Thoracic aorta (tissue), 2 donors: Measurements from ENCODE around the gene PARG. TPM values are rescaled to one million over a fixed set of nuclear protein-coding genes. Genes with fewer than 3 reads are reported as not detected.

Source experiments
- ATAC-seq: fragments of 150-250 bp; one replicate; pipeline ENCODE4 v1.8.0; 2017; ENCODE audit warnings: low read depth; ENCODE audit not compliant: insufficient number of reproducible peaks, low FRiP score
- DNase-seq: peaks from one replicate; pipeline ENCODE4 v3.0.0-alpha.2; 2020; ENCODE audit warnings: low spot score
- H3K27ac ChIP-seq, 2 donors: fragments of 200-600 bp; sonication (generic); 1 replicate in 1 of 2; 2 replicates in 1 of 2; pipeline ENCODE4 v1.5.1; 2016; ENCODE audit warnings: mild to moderate bottlenecking in 2 of 2, moderate library complexity in 2 of 2
- H3K27me3 ChIP-seq: fragments of 200-600 bp; sonication (generic); replicated peaks from 2 replicates; pipeline ENCODE4 v1.6.0; 2016; ENCODE audit warnings: mild to moderate bottlenecking; ENCODE audit not compliant: insufficient read depth
- H3K36me3 ChIP-seq: fragments of 200-600 bp; sonication (generic); one replicate; pipeline ENCODE4 v1.5.1; 2016
- H3K4me1 ChIP-seq, 2 donors: fragments of 200-600 bp; sonication (generic); 1 replicate in 1 of 2; 2 replicates in 1 of 2; pipeline versions ENCODE4 v1.5.1 to v1.6.0; 2016; ENCODE audit warnings: low read depth in 2 of 2, mild to moderate bottlenecking in 1 of 2; ENCODE audit not compliant: control insufficient read depth in 1 of 2
- H3K4me3 ChIP-seq: fragments of 200-600 bp; sonication (generic); 2 replicates; pipeline ENCODE4 v1.5.1; 2016; ENCODE audit warnings: mild to moderate bottlenecking
- H3K9me3 ChIP-seq: fragments of 200-600 bp; sonication (generic); 2 replicates; pipeline ENCODE4 v1.5.1; 2016
- total RNA-seq, 2 donors: library from RNA; depleted of rRNA; stranded (reverse); fragments of >200 nt; gene quantifications; one replicate each; pipeline versions ENCODE4 v1.1.0 to v1.2.3, GENCODE V29; 2016
- TF ChIP-seq, protein P1 (sequence below): fragments of 200-600 bp; sonication (generic); IDR thresholded peaks from one replicate; pipeline ENCODE4 v1.5.1; 2019; ENCODE audit warnings: antibody characterized with exemption

The PARG gene
- total RNA-seq, 2 donors from 2014 or later, result 24.0 to 62.9 TPM

DNA sequence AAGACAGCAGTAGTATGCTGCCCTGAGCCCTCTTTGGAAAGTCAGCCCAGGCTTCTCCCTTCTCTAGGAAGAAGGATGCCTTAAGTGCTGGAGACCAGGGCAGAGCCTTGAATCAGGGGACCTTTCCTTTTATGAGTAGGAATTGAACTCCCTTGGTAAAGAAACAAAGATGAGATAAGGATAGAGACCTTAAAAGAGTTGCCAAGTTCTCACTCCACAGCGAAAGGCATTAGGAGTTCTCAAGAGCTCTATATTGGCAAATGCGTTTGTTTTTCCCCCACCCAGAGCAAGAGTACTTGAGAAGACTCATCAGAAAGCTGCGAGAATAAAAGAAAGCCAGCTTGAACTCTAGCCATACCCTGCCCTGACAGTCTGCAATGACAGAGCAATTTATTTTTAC lies 106.9 kb downstream of the PARG start:
- H3K4me1 ChIP-seq, result no peaks in the 10 kb centered on the region
- H3K4me3 ChIP-seq, result no peak overlapping the region
- no peaks in the 10 kb centered on the region for H3K9me3 ChIP-seq
- no peak overlapping the region for H3K27ac ChIP-seq
- ATAC-seq, result no peak
- peaks cover 2% of the 10 kb centered on the region for H3K36me3 ChIP-seq
- H3K27me3 ChIP-seq, result no peaks in the 10 kb centered on the region
- no peak for DNase-seq
- TF ChIP-seq, protein P1, sequence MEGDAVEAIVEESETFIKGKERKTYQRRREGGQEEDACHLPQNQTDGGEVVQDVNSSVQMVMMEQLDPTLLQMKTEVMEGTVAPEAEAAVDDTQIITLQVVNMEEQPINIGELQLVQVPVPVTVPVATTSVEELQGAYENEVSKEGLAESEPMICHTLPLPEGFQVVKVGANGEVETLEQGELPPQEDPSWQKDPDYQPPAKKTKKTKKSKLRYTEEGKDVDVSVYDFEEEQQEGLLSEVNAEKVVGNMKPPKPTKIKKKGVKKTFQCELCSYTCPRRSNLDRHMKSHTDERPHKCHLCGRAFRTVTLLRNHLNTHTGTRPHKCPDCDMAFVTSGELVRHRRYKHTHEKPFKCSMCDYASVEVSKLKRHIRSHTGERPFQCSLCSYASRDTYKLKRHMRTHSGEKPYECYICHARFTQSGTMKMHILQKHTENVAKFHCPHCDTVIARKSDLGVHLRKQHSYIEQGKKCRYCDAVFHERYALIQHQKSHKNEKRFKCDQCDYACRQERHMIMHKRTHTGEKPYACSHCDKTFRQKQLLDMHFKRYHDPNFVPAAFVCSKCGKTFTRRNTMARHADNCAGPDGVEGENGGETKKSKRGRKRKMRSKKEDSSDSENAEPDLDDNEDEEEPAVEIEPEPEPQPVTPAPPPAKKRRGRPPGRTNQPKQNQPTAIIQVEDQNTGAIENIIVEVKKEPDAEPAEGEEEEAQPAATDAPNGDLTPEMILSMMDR, result no peak

DNA sequence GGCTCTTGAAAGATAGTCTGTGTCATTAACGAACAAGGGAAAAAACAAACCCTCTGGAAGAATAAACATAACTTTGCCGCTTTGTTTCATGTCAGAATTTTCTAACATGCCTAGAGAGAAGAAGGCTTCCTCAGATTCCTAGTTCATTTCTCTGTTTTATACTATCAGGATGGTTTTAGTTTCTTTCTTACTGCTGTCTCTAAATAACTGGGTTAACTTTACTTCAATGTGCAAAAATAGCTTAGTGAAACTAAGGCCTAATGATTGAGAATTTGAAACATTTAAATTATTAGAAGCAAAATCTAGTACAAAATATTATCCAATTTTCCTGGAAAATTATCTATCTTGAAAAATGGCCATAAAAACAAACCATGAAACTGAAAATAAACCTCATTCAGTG lies 107.6 kb downstream of the PARG start:
- ATAC-seq (no peak), DNase-seq (no peak)
- Histone ChIP-seq H3K9me3 (no peaks in the 10 kb centered on the region), H3K27ac (no peak overlapping the region), H3K27me3 (no peaks in the 10 kb centered on the region), H3K4me3 (no peak overlapping the region), H3K36me3 (peaks cover 2% of the 10 kb centered on the region), H3K4me1 (no peaks in the 10 kb centered on the region)
- TF ChIP-seq, protein P1, result no peak

DNA sequence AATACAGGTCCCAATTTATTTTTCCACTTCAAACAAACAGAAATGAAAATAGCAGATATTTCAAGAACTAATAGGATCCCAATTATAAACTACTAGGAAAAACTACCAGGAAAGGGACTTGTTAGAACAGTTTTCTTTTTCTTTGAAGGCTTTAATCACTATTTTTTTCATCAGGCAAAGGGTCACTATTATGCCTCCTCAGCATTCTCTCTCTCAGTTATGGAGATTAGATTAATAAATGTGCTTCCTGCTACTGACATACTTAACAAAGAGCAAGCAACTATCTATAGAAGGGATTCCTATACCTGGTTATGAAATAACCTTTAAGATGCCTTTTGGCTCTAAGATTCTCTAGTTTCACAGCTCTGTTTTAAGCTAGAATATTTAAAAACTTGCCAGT lies 108.7 kb downstream of the PARG start:
- no peaks in the 10 kb centered on the region for H3K27me3 ChIP-seq
- no peaks in the 10 kb centered on the region for H3K36me3 ChIP-seq
- H3K27ac ChIP-seq, result no peak overlapping the region
- H3K9me3 ChIP-seq, result no peaks in the 10 kb centered on the region
- TF ChIP-seq, protein P1, result no peak
- no peaks in the 10 kb centered on the region for H3K4me1 ChIP-seq
- ATAC-seq, result no peak
- H3K4me3 ChIP-seq, result no peak overlapping the region
- no peak for DNase-seq

DNA sequence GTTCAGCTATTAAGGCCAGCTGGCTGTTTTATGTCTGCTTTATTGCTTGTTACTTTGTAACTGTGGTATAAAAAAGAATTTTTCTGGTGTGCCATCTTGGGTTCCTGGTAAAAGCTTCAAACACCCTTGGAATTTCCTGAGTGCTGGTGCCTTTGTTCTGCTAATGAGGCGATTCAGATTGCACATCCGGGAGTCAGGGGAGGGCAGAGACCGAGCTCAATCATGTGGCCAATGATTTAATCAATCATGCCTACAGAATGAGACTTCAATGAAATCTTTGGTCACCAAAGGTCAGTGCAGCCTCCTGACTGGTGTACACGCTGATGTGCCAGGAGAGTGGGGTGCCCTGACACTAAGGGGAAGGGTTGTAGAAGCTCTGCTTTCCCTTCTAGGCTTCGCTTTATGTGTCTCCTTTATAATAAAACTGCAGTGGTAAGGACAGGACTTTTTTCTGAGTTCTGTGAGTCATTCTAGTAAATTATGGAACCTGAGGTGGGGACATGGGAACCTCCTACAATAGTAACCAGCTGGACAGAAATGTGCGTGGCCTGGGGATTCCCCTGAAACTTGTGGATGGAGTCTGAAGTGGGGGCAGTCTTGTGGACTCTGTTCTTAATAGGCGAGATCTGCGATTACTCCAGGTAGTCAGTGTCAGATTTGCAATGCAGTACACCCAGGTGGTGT lies 110.3 kb downstream of the PARG start:
- H3K36me3 ChIP-seq, result peaks cover 7% of the 10 kb centered on the region
- H3K27ac ChIP-seq, result no peak overlapping the region
- TF ChIP-seq, protein P1, result no peak
- no peak for ATAC-seq
- no peak overlapping the region for H3K4me3 ChIP-seq
- no peaks in the 10 kb centered on the region for H3K27me3 ChIP-seq
- H3K4me1 ChIP-seq, result no peaks in the 10 kb centered on the region
- no peak for DNase-seq
- H3K9me3 ChIP-seq, result no peaks in the 10 kb centered on the region

DNA sequence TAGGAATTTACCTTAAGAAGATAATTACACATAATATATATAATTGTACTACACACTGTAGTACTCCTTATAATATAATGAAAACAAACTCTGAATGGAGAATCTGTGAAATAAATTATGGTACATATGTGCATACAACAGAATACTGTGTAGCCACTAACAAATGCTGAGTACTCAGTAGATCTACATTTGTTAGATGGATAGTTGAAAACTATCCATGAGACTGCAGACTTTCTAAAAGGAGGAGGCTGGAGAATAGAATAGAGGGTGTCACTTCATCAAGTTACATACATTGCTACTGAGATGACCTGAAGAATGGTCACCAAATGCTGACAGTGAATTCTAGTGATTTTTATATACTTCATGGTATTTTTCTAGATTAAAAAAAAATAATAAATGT lies 111.0 kb downstream of the PARG start:
- DNase-seq, result no peak
- H3K27ac ChIP-seq, result no peak overlapping the region
- TF ChIP-seq, protein P1, result no peak
- H3K27me3 ChIP-seq, result no peaks in the 10 kb centered on the region
- no peak for ATAC-seq
- peaks cover 10% of the 10 kb centered on the region for H3K36me3 ChIP-seq
- H3K4me1 ChIP-seq, result no peaks in the 10 kb centered on the region
- no peak overlapping the region for H3K4me3 ChIP-seq
- H3K9me3 ChIP-seq, result no peaks in the 10 kb centered on the region
